SH-SY5Y (cell line): ENCODE results near the gene SLC6A3.

ENCODE experiments used
- GATA2 ChIP-seq: IDR thresholded peaks from 2 replicates; pipeline ENCODE4 v1.6.1; 2011; ENCODE audit warnings: mild to moderate bottlenecking, low read depth, low read length
- GATA3 ChIP-seq: IDR thresholded peaks from 2 replicates; pipeline ENCODE4 v1.6.1; 2011; ENCODE audit warnings: low read depth, mild to moderate bottlenecking, low read length, moderate library complexity

DNA sequence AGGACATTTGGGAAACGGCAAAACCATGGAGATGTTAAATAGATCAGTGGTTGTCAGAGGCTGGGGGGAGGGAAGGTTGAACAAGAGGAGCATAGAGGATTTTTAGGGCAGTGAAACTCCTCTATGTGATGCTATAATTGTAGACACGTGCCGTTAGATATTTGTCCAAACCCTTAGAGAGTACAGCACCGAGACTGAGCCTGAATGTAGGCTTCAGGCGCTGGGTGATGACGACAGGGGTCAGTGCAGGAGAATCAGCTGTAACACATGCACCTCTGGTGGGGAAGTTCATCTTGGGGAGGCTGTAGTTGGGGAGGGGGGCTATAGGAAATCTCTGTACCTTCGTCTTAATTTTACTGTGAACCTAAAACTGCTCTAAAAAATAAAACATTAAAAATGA, 78.1 kb downstream of the SLC6A3 start:
- TF ChIP-seq GATA2 = no peak
- TF ChIP-seq GATA3 = no peak
